NCI-H2171 (cell line): ENCODE measurements around the gene SLC9A9.
"Not testable (repeated sequence)": the region's sequence is repeated elsewhere in the genome, so short reads cannot be mapped to it uniquely, and the experiment has no call there.

Experiments used
- DNase-seq: peaks from one replicate; lab custom pipeline; 2025; lab: John Stamatoyannopoulos, UW

The SLC9A9 gene

DNA sequence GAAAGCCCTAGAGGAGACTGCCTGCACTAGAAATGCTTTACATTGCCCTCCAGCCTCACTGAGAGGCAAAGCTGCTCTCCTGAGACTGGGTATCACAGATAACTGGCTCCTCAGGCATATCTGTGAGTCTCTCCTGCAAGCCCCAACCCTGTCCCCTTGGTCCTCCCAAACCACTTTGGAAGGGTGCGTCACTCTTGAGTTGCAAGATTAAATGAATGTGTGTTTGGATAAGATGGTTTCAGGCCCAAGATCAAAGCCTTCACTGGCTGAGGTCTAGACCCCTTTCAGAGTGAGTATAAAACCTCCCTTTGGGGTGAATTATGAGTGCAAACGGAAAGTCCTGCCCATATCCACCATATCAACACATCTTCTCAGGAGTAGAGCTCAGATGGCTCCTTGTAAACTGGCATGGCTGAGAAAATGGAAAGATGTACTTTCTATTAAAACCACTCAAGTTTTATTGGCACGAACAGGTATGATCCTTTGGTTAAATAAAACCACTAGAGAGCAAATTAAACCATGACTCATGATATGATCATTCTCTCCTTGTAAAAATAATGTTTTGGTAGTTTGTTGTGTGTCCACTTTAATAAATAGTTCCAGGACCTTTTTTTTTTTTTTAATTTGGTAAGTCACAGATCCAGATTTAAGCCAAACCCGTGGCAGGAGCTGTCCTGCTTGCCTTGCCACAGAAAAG, 564.7 kb downstream of the SLC9A9 start:
- no peak for DNase-seq

- no peak for DNase-seq
Observed at GRCh38 chr3:143280984-143281383, 567.3 kb downstream of the SLC9A9 start.

- DNase-seq = not testable (repeated sequence)
Observed at GRCh38 chr3:143279567-143279966, 568.7 kb downstream of the SLC9A9 start.

DNA sequence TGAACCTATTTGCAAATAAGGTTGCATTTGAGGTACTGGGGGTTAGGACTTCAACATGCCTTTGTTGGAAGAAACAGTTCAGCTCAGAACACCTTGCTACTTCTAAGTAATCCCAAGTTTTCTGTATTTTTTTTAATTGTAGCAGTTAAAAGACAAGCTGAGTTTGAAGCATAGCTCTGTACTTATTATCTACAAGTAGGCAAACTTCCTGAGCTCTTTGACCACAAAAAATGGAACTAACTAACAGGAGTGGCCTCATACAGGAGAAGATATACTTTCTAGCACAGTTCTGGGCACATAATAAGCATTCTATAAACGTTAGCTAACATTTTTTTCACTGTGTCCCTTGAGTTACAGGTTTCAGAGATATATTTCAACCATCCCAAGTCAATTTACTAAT, 569.5 kb downstream of the SLC9A9 start:
- DNase-seq = no peak

DNA sequence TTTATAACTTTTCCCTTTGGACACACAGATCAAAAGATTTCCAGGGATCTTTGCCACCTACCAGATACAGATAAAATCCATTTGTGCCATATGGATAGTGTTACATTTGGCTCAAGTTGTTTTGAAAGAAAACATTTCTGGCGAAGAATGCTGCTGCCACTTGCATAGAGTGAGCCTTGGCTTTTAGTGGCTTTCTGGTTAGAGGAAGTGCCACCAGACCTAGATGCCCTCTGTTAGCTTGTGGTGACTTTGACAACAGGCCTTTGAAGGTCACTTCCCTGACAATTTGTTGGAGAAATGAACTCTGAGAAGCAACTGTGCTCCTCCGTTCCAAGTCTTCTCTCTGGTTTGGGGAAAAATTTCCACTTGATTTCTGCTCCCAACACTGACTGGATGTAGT, 570.7 kb downstream of the SLC9A9 start:
- no peak for DNase-seq

- DNase-seq = no peak
Observed at GRCh38 chr3:143276592-143276991, 571.7 kb downstream of the SLC9A9 start.

- no peak for DNase-seq
Observed at GRCh38 chr3:143273975-143274690, 574.1 kb downstream of the SLC9A9 start.

- no peak for DNase-seq
Observed at GRCh38 chr3:143271136-143271535, 577.1 kb downstream of the SLC9A9 start.

DNA sequence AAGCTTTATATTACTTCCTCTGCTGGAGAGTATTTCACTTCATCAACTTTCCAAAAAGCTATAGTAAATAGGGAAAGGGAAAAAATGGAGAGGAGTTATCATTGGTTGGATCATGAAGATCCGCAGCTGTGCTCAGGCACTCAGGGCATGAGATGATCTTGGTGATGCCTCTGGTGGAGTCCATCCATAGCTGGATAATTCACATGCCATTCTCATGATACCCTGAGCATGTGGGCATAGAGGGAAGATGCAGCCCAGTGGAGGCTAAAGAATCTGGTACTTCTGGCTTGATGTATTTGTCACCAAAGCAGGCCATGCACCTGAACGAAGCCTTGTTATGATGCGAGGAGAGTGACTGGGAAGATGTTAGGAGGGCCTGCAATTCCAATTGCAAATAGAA, 578.5 kb downstream of the SLC9A9 start:
- DNase-seq = no peak

- DNase-seq = no peak
Observed at GRCh38 chr3:143267989-143268388, 580.3 kb downstream of the SLC9A9 start.

- DNase-seq = no peak
Observed at GRCh38 chr3:143266927-143267326, 581.3 kb downstream of the SLC9A9 start.

DNA sequence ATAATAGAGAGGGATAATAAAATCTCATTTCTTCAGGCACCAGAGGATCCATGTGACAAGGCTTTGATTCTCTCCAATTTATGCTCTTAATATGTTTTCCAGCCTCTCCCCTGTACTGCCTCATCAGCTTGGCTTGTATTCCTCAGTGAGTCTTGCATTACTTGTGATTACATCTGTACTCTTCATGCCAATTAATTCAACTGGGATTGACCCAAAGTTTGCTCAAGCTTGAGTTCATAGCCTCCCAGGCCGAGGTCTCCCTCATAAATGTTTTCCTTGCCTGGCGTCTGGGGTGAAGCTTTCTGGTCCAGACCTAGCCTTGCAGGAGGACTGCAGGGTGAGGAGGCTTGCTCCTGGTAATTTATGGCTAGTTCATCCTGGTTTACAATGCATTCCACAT, 581.8 kb downstream of the SLC9A9 start:
- DNase-seq = no peak

DNA sequence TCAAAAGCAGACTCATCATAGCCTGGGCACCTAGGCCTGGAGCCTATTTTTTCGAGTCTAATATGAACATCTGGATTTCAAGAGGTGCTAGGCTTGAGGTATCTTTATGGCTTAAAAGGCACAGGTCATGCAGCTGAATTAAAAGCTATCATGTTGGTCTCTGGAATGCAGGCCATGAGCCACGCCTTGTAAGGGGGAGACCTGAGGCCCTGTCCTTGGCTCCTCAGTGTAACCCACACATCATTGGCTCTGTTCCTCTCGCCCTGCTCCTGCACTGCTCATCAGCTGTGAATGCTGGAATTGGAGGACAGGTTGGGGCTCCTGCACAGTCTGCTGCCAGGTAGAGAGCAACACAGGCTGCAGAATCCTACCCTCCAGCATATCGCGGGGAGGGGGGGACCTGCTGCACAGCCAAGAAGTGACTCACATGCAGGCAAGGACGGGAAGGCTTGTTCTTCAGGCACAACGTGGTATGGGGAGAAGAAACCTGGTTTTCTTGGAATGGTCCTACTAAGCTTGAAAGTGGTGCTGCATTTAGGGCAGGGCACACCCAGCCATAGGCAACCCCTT, 582.7 kb downstream of the SLC9A9 start:
- DNase-seq = no peak

DNA sequence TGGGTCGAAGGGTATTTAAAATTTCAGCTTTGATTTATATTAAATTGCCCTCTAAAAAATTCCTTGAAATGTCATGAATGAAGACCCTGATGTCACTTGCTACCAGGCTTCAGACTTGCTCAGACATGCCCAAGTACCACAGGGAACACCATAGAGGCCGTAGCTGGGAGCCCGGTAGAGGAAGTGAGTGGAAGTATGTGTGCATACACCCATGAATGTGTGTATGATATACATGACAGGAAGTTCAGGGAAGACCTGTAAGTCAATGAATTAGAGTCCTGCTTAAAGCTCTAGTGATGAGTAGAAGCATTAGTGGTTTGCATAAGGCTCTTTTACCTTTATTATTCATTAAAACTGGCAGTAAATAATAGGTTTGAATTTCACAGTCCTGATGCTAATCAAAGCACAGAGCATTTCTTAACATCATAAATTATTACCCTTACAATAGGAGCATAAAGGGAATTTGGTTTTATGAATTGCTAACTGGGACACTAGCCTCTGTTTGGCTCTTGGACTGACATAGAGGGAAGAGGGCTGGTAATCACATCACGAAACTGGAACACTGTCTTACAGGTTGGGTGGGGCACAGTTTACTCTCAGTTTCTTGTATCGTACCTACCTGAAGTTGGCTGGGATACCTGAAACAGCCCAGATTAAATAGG, 584.3 kb downstream of the SLC9A9 start:
- DNase-seq = no peak

DNA sequence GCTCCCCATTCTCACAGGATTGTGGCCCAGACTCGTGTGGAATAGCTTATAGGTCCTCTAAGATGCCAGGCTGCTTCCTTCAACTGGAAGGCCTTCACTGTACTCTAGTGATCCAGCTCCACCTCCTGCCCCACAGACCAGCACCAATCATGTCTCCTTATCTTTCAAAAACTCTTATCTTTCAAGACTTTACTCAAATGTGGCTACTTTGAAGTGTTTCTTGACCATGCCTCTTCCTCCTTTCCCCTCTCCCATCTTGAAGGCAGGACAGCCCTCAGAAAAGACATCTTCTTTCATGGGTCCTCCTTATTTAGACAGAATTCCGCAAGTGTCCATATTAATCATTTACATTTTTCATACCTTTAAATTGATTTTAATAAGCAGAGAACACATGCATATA, 586.4 kb downstream of the SLC9A9 start:
- DNase-seq = no peak

- no peak for DNase-seq
Observed at GRCh38 chr3:143258692-143259091, 589.6 kb downstream of the SLC9A9 start.

DNA sequence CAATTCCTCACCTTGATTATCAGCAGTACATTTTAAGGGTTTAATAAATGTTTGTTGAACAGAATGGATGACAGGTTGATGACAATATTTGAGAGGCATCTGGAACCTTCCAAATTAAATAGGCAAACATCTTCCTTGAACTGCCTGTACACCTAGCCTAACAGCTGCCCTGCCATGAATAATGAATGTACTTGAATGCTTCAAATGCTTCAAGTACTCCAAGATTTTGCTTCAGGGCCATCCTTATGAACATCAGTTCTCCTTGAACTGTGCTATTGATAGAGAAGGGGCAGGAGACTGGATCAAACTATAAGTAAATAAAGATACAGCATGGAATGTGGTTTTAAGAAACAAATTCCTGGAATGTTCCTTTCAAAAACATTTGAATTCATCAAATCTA, 591.9 kb downstream of the SLC9A9 start:
- no peak for DNase-seq

DNA sequence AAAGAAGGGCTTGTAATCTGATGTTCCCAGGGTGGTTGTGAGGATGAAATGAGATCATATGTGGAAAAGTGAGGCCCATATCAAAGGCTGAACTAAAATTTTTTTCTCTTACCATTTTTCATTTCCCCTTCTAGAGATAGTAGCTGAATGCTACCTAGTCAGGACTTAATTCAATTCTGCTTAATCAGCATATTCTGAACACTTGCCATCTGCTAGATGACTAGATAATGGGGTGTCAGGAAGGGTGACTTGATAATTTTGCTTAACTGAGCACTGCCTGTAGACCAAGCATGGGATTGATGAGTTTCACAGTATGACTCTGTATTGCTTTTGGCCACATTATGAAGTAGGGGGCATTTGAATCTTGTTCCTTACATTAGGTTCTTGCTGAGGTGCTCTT, 592.5 kb downstream of the SLC9A9 start:
- no peak for DNase-seq

- DNase-seq = no peak
Observed at GRCh38 chr3:143252931-143253330, 595.3 kb downstream of the SLC9A9 start.

- DNase-seq = no peak
Observed at GRCh38 chr3:143249014-143249413, 599.3 kb downstream of the SLC9A9 start.

- no peak for DNase-seq
Observed at GRCh38 chr3:143247073-143247472, 601.2 kb downstream of the SLC9A9 start.

DNA sequence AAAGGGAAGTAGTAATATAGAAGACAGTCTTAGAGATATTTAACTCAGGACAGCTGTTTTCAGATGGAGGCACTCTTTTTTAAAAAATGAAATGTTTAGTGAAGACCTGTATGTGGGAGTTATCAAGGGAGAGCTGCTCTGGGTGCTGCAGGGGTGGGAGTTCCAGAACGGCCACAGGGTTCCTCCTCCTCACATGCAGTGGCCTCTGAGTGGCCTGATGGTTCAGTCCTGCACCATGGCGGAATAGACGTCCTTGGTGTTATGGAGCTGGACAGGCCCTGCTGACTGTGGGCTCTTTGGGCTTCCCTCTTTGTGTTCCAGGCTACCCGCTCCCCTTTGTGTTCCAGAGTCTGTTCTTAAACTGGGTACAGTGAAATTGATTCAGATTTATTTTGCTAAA, 602.6 kb downstream of the SLC9A9 start:
- DNase-seq = no peak

GRCh38 chr3:143244516-143245063, 603.7 kb downstream of the SLC9A9 start:
- no peak for DNase-seq
